Measurements from ENCODE around the gene TMEM115.
"Not testable (repeated sequence)": the region's sequence is repeated elsewhere in the genome, so short reads cannot be mapped to it uniquely, and the experiment has no call there.

Gene TMEM115

GRCh38 chr3:50316657-50317242 is 42.6 kb downstream of the TMEM115 start:
- peak in 1 of 2 donors; percentile 60 for DNase-seq (ENCODE audit: low read depth in 2 of 2)

DNA sequence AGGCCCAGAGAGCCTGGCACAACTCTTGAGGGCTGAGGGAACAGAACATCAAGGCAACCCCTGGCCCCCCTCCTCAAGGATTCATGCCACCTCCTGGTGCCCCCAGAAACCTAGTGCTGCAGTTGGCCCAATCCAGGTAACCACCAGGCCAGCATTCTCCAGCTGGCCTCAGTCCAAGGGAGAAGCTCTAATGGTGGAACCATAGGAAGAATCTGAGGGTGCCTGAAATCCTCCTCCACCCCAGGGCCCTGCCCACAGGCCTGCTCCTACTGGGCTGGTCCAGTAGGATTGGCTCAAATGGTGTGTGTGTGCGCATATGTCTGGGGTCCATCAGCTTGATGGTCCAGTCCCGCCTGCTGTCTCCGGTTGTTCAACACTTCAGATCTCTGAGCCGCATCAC is 44.5 kb downstream of the TMEM115 start:
- DNase-seq (ENCODE audit: low read depth in 2 of 2) = no peak

DNA sequence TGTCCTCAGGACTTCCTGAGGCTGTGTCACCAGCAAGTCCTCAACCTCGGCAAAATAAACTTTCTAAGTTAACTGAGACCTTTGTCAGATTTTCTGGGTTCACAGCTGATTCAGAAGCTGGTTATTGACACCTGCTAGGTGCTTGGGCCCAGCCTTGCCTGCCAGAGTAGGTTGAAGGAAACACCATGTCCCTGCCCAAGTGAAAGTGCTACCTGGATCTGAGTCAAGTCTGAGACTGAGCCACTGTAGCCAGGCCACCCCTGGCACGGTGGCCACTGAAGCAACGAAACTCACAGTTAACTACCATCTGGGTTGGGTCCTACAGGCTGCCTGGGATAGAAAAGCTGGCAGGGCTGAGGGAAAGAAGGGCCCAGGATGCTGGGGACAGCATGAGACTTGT is 45.0 kb downstream of the TMEM115 start:
- no peak for DNase-seq (ENCODE audit: low read depth in 2 of 2)

GRCh38 chr3:50312041-50312440 is 47.3 kb downstream of the TMEM115 start:
- not testable (repeated sequence) for DNase-seq (ENCODE audit: low read depth in 2 of 2)
